Right atrium auricular region (tissue), 2 donors: ENCODE measurements around the gene EMC7. TPM values are rescaled to one million over a fixed set of nuclear protein-coding genes. Genes with fewer than 3 reads are reported as not detected.
A peak's percentile ranks its signal among the peaks of the same experiment; 100 is the strongest.

ENCODE experiments used
- DNase-seq: peaks from one replicate; pipeline ENCODE4 v3.0.0-alpha.2; 2019; ENCODE audit warnings: low spot score
- H3K27ac ChIP-seq, 2 donors: fragments of 200-600 bp; sonication (generic); 1 replicate in 1 of 2; 2 replicates in 1 of 2; pipeline ENCODE4 v1.5.1; 2016 to 2019
- H3K27me3 ChIP-seq, 2 donors: fragments of 200-600 bp; sonication (generic); one replicate each; pipeline versions ENCODE4 v1.5.1 to v1.6.0; 2017 to 2019
- H3K36me3 ChIP-seq: fragments of 200-600 bp; sonication (generic); one replicate; pipeline ENCODE4 v1.5.1; 2016
- H3K4me1 ChIP-seq, 2 donors: fragments of 200-600 bp; sonication (generic); one replicate each; pipeline versions ENCODE4 v1.5.1 to v1.6.0; 2017 to 2019
- H3K4me3 ChIP-seq, 2 donors: fragments of 200-600 bp; sonication (generic); 1 replicate in 1 of 2; 2 replicates in 1 of 2; pipeline ENCODE4 v1.5.1; 2017 to 2019; ENCODE audit warnings: mild to moderate bottlenecking in 1 of 2, moderate library complexity in 1 of 2
- H3K9me3 ChIP-seq, 2 donors: fragments of 200-600 bp; sonication (generic); one replicate each; pipeline ENCODE4 v1.5.1; 2019
- total RNA-seq, 2 donors: library from RNA; depleted of rRNA; stranded (reverse); fragments of >200 nt; gene quantifications; one replicate each; pipeline ENCODE4 v1.1.0, GENCODE V29; 2016
- TF ChIP-seq, protein P1 (sequence below), 2 donors: fragments of 200-600 bp; sonication (generic); IDR thresholded peaks; one replicate each; pipeline ENCODE4 v1.5.1; 2019; ENCODE audit warnings: antibody characterized with exemption in 2 of 2

EMC7 gene
- total RNA-seq, 2 donors from 2014 or later = 47.5 to 50.1 TPM

GRCh38 chr15:34064438-34064837, 37.2 kb downstream of the EMC7 start:
- TF ChIP-seq, protein P1, sequence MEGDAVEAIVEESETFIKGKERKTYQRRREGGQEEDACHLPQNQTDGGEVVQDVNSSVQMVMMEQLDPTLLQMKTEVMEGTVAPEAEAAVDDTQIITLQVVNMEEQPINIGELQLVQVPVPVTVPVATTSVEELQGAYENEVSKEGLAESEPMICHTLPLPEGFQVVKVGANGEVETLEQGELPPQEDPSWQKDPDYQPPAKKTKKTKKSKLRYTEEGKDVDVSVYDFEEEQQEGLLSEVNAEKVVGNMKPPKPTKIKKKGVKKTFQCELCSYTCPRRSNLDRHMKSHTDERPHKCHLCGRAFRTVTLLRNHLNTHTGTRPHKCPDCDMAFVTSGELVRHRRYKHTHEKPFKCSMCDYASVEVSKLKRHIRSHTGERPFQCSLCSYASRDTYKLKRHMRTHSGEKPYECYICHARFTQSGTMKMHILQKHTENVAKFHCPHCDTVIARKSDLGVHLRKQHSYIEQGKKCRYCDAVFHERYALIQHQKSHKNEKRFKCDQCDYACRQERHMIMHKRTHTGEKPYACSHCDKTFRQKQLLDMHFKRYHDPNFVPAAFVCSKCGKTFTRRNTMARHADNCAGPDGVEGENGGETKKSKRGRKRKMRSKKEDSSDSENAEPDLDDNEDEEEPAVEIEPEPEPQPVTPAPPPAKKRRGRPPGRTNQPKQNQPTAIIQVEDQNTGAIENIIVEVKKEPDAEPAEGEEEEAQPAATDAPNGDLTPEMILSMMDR (IDR thresholded peaks at IDR 0.05) = no peak

DNA sequence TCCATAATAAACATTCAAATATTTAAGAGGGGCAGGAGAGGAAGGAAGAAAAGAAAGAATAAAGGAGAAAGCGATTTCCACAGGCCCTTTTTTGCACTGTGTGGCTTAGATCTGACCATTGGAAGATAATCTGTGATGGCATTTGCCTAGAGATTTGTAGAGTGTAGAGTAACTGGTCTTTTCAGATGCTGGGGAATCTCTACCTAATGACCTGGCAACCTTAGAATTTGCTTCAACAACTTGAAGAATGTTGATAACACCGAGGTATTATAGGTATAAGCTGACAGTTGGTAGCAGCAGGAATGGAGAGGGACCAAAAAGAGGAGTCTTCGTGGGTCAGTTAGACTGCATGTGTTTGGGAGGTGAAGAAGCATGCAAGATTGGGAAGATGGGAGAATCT, 41.7 kb downstream of the EMC7 start:
- Histone ChIP-seq H3K4me1 (no peaks in the 10 kb centered on the region), H3K9me3 (no peaks in the 10 kb centered on the region), H3K36me3 (no peaks in the 10 kb centered on the region), H3K4me3 (no peak overlapping the region), H3K27me3 (no peaks in the 10 kb centered on the region), H3K27ac (no peak overlapping the region)
- DNase-seq = no peak
- TF ChIP-seq, protein P1 (IDR thresholded peaks at IDR 0.05) = no peak

More at GRCh38 chr15:34064438-34064837, 37.2 kb downstream of the EMC7 start:
- Histone ChIP-seq H3K4me1 (no peaks in the 10 kb centered on the region), H3K27ac (no peak overlapping the region), H3K27me3 (no peaks in the 10 kb centered on the region), H3K9me3 (no peaks in the 10 kb centered on the region), H3K4me3 (no peak overlapping the region), H3K36me3 (no peaks in the 10 kb centered on the region)
- no peak for DNase-seq

DNA sequence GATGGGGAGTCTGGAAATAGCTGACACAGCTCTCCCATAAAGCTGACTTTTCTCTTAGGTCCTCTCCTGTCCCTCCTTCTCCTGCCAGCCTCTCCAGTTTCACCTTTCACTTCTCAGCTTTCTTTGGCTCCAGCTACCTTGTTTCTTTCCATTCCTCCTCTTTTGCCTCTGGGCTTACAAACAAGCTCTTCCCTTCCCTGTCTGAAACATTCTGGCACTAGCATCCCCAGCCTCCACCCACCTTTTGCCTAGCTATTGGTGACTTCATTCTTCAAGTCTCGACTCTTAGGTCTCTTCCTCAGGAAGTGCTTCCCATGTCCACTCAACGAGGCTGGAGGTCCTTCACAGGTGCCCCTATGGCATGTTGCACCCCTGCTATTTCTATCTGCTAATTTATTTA, 42.2 kb downstream of the EMC7 start:
- no peaks in the 10 kb centered on the region for H3K27me3 ChIP-seq

GRCh38 chr15:34056911-34057310, 44.8 kb downstream of the EMC7 start:
- no peak for DNase-seq
- TF ChIP-seq, protein P1 (IDR thresholded peaks at IDR 0.05) = no peak
- H3K4me1 ChIP-seq = no peaks in the 10 kb centered on the region
- no peak overlapping the region for H3K4me3 ChIP-seq
- H3K27ac ChIP-seq = peak overlapping the region; percentile 31 to 56
- H3K36me3 ChIP-seq = no peaks in the 10 kb centered on the region
- peaks cover 0 to 6% of the 10 kb centered on the region in 2 donors for H3K9me3 ChIP-seq
- H3K27me3 ChIP-seq = no peaks in the 10 kb centered on the region

More for the DNA sequence above, 42.2 kb downstream of the EMC7 start:
- Histone ChIP-seq H3K9me3 (no peaks in the 10 kb centered on the region), H3K4me1 (no peaks in the 10 kb centered on the region), H3K36me3 (no peaks in the 10 kb centered on the region), H3K4me3 (no peak overlapping the region), H3K27ac (no peak overlapping the region)
- DNase-seq = no peak
- TF ChIP-seq, protein P1 (IDR thresholded peaks at IDR 0.05) = no peak

DNA sequence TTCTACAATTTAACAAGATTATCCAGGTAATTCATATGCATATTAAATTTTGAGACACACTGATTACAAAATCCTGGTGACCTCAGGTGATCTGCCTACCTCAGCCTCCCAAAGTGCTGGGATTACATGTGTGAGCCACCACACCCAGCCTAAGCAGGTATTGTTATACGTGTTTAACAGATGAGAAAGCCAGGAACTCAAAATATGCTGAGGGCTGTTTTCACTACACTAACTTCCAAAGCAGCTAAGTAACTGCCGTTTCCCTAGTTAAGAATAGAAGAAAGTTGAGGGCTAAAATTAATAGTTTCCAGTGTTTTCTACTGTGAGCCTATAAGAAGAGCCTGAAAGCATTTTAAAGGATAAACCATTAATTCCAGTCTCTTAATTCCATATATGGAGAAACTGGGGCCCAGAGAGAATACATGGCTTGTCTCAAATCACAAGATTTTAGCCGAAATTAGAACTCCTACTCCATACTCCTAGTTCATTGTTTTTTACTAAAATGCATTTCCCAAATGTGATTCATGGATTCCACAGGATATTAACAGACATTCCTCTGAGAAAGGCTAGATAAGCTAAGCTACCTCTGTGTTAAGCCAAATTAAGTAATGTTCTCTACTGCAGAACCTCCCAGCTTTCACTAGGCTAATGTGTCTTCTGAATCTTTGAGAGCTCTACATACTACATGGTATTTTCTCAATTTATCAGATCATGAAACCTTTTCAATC, 45.6 kb downstream of the EMC7 start:
- no peaks in the 10 kb centered on the region for H3K27me3 ChIP-seq
- H3K4me1 ChIP-seq = no peaks in the 10 kb centered on the region
- peak overlapping the region; percentile 31 to 56 for H3K27ac ChIP-seq
- DNase-seq = no peak
- H3K4me3 ChIP-seq = no peak overlapping the region
- TF ChIP-seq, protein P1 (IDR thresholded peaks at IDR 0.05) = no peak
- H3K36me3 ChIP-seq = no peaks in the 10 kb centered on the region
- H3K9me3 ChIP-seq = peaks cover 0 to 15% of the 10 kb centered on the region in 2 donors
